Body of pancreas (tissue), 4 donors: ENCODE data around the gene KCNJ14. TPM values are rescaled to one million over a fixed set of nuclear protein-coding genes. Genes with fewer than 3 reads are reported as not detected.

Experiments
- ATAC-seq: fragments of 150-250 bp; one replicate; pipeline ENCODE4 v1.9.1; 2016
- DNase-seq, 4 donors: peaks; one replicate each; pipeline ENCODE4 v3.0.0-alpha.2; 2019
- H3K27ac ChIP-seq, 4 donors: fragments of 200-600 bp; sonication (generic); 1 replicate in 3 of 4; 2 replicates in 1 of 4; pipeline versions ENCODE4 v1.5.1 to v1.6.1; 2016 to 2019; ENCODE audit warnings: mild to moderate bottlenecking in 1 of 4, mixed read lengths in 1 of 4, moderate library complexity in 1 of 4
- H3K27me3 ChIP-seq, 2 donors: fragments of 200-600 bp; sonication (generic); one replicate each; pipeline ENCODE4 v1.6.0; 2016; ENCODE audit warnings: mild to moderate bottlenecking in 1 of 2
- H3K36me3 ChIP-seq, 2 donors: fragments of 200-600 bp; sonication (generic); replicated peaks in 1 of 2; 2 replicates each; pipeline ENCODE4 v1.5.1; 2016; ENCODE audit warnings: low read depth in 2 of 2; ENCODE audit not compliant: insufficient read depth in 1 of 2
- H3K4me1 ChIP-seq: fragments of 200-600 bp; sonication (generic); one replicate; pipeline ENCODE4 v1.6.0; 2016
- H3K4me3 ChIP-seq, 2 donors: fragments of 200-600 bp; sonication (generic); 1 replicate in 1 of 2; 2 replicates in 1 of 2; pipeline ENCODE4 v1.5.1; 2016 to 2019
- H3K9me3 ChIP-seq, 3 donors: fragments of 200-600 bp; sonication (generic); 1 replicate in 2 of 3; 2 replicates in 1 of 3; pipeline ENCODE4 v1.5.1; 2016
- POLR2A ChIP-seq, 3 donors: fragments of 450-650 bp; IDR thresholded peaks; one replicate each; pipeline ENCODE4 v1.6.1; 2016; ENCODE audit warnings: antibody characterized with exemption in 3 of 3, mild to moderate bottlenecking in 2 of 3
- WGBS, 2 donors: methylation state at CpG; one replicate each; pipeline ENCODE4 v1.1.5; 2017; 5-methylcytosine and 5-hydroxymethylcytosine counted together
- intact Hi-C: fragments of 100-400 bp; cut with DNase I; formaldehyde crosslinking; loops from one replicate; pipeline ENCODE4 v1.15.1; 2023
- total RNA-seq, 2 donors: library from RNA; depleted of rRNA; stranded (reverse); fragments of >200 nt; gene quantifications; one replicate each; pipeline ENCODE4 v1.1.0, GENCODE V29; 2016
- TF ChIP-seq, protein P1 (sequence below), 7 experiments: fragments of 450-650 bp in 4 of 7; fragments of 200-600 bp in 3 of 7; sonication (generic) in 3 of 7; IDR thresholded peaks; one replicate each; pipeline ENCODE4 v1.5.1; 2016 to 2019; ENCODE audit warnings: antibody characterized with exemption in 7 of 7

Gene KCNJ14
- total RNA-seq, 2 donors from 2014 or later, result 0.66 to 1.6 TPM

DNA sequence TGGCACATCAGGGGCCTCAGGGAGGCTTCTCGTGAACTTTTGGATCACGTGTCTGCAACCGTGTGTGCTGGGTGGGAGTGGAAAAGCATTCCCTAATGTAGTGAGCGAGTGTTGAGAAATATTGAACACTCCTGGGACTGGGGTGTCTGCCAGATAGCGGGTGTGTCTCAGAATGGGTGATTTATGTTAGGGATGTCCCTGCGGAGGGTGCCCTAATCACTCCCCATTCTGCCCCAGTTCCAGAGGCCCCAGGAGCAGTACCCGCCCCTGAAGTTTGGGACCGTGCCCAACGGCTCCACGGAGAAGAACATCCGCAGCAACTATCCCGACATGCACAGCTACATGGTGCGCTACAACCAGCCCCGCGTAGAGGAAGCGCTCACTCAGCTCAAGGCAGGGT is 33.8 kb upstream of the KCNJ14 start:
- 65% methylated on average over 16 of the region's 16 CpGs; no CpG with 5 or more reads in 1 of the 2 donors for WGBS, 2 donors
- ATAC-seq (no peak), DNase-seq (peak in 1 of 4 donors; percentile 5)
- TF ChIP-seq POLR2A (IDR thresholded peaks at IDR 0.05), result no peak
- TF ChIP-seq, protein P1, sequence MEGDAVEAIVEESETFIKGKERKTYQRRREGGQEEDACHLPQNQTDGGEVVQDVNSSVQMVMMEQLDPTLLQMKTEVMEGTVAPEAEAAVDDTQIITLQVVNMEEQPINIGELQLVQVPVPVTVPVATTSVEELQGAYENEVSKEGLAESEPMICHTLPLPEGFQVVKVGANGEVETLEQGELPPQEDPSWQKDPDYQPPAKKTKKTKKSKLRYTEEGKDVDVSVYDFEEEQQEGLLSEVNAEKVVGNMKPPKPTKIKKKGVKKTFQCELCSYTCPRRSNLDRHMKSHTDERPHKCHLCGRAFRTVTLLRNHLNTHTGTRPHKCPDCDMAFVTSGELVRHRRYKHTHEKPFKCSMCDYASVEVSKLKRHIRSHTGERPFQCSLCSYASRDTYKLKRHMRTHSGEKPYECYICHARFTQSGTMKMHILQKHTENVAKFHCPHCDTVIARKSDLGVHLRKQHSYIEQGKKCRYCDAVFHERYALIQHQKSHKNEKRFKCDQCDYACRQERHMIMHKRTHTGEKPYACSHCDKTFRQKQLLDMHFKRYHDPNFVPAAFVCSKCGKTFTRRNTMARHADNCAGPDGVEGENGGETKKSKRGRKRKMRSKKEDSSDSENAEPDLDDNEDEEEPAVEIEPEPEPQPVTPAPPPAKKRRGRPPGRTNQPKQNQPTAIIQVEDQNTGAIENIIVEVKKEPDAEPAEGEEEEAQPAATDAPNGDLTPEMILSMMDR (IDR thresholded peaks at IDR 0.05), result no peak
- no peaks in the 10 kb centered on the region for H3K36me3 ChIP-seq
- no peaks in the 10 kb centered on the region for H3K4me1 ChIP-seq
- intact Hi-C loops, result no loop called here
- H3K4me3 ChIP-seq, result no peak overlapping the region
- H3K9me3 ChIP-seq, result no peaks in the 10 kb centered on the region
- no peak overlapping the region for H3K27ac ChIP-seq
- no peaks in the 10 kb centered on the region for H3K27me3 ChIP-seq

GRCh38 chr19:48424694-48425219 is 30.6 kb upstream of the KCNJ14 start:
- Histone ChIP-seq H3K4me1 (no peaks in the 10 kb centered on the region), H3K27ac (no peak overlapping the region), H3K27me3 (no peaks in the 10 kb centered on the region), H3K9me3 (no peaks in the 10 kb centered on the region), H3K36me3 (no peaks in the 10 kb centered on the region), H3K4me3 (no peak overlapping the region)
- ATAC-seq (no peak), DNase-seq (peak in 1 of 4 donors; percentile 8)
- 39 to 48% methylated on average over 8 of the region's 8 CpGs for WGBS, 2 donors
- no peak for TF ChIP-seq POLR2A (IDR thresholded peaks at IDR 0.05)
- TF ChIP-seq, protein P1 (IDR thresholded peaks at IDR 0.05), result no peak
- intact Hi-C loops, result no loop called here

GRCh38 chr19:48428670-48429069 is 26.7 kb upstream of the KCNJ14 start:
- Histone ChIP-seq H3K27ac (no peak overlapping the region), H3K27me3 (no peaks in the 10 kb centered on the region), H3K9me3 (no peaks in the 10 kb centered on the region), H3K4me1 (no peaks in the 10 kb centered on the region), H3K4me3 (no peak overlapping the region), H3K36me3 (no peaks in the 10 kb centered on the region)
- intact Hi-C loops, result no loop called here
- ATAC-seq (no peak), DNase-seq (no peak)
- TF ChIP-seq POLR2A (IDR thresholded peaks at IDR 0.05), result no peak
- TF ChIP-seq, protein P1 (IDR thresholded peaks at IDR 0.05), result no peak
- WGBS, 2 donors, result 74 to 75% methylated on average over 1 of the region's 1 CpG

DNA sequence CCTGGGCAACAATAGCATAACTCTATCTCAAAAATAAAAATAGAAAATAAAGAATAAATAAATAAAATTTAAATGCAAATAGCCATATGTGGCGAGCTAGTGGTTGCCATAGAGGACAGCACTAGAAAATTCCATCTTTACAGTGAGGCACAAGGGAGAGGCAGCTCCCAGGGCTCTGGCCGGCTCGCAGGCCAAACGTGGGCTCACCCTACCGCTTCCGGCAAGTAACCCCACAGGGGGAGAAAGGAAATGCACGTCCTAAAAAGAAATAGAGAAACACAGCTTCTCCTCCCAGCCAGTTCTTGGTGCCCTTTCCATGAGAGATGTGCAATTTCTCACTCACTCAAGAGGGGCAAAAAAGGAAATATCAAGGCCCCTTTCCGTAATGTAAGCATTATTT is 22.0 kb upstream of the KCNJ14 start:
- no peak for TF ChIP-seq POLR2A (IDR thresholded peaks at IDR 0.05)
- TF ChIP-seq, protein P1 (IDR thresholded peaks at IDR 0.05), result no peak
- Histone ChIP-seq H3K27me3 (no peaks in the 10 kb centered on the region), H3K4me1 (no peaks in the 10 kb centered on the region), H3K9me3 (no peaks in the 10 kb centered on the region), H3K36me3 (no peaks in the 10 kb centered on the region), H3K4me3 (no peak overlapping the region), H3K27ac (no peak overlapping the region)
- ATAC-seq (no peak), DNase-seq (no peak)
- intact Hi-C loops, result no loop called here
- 67 to 80% methylated on average over 8 of the region's 8 CpGs for WGBS, 2 donors

- H3K27ac ChIP-seq, result no peak overlapping the region
- H3K36me3 ChIP-seq, result no peaks in the 10 kb centered on the region
- H3K9me3 ChIP-seq, result no peaks in the 10 kb centered on the region
- no peak overlapping the region for H3K4me3 ChIP-seq
- 73 to 80% methylated on average over 5 of the region's 5 CpGs for WGBS, 2 donors
- TF ChIP-seq POLR2A (IDR thresholded peaks at IDR 0.05), result no peak
- TF ChIP-seq, protein P1 (IDR thresholded peaks at IDR 0.05), result no peak
- no peaks in the 10 kb centered on the region for H3K4me1 ChIP-seq
- ATAC-seq, result no peak
- intact Hi-C loops, result no loop called here
- DNase-seq, result no peak
- H3K27me3 ChIP-seq, result no peaks in the 10 kb centered on the region
Measured at GRCh38 chr19:48436586-48436985, 18.8 kb upstream of the KCNJ14 start.
